GM11168 (cell line): ENCODE data around the gene S100A16.

Source experiments
- in situ Hi-C: fragments of 300-500 bp; cut with MboI; formaldehyde crosslinking; loops from one replicate; pipeline ENCODE4 v1.12.0; 2022; ENCODE audit warnings: low sequenced_read_pairs; ENCODE audit not compliant: unreplicated experiment

S100A16 gene

GRCh38 chr1:153617663-153618062, 4.7 kb upstream of the S100A16 start:
- in situ Hi-C loops = no loop called here

GRCh38 chr1:153616917-153617311, 4.0 kb upstream of the S100A16 start:
- in situ Hi-C loops = no loop called here

- in situ Hi-C loops = no loop called here
Measured at GRCh38 chr1:153616144-153616916, 3.4 kb upstream of the S100A16 start, which contains the start of gene S100A14. Gene S100A14 (minus strand): TSS chr1:153616325. CDS start chr1:153615858, 467 bp downstream.

- in situ Hi-C loops = no loop called here
Measured at GRCh38 chr1:153615406-153615805, 2.5 kb upstream of the S100A16 start.

- in situ Hi-C loops = no loop called here
Measured at GRCh38 chr1:153614906-153615305, 2.0 kb upstream of the S100A16 start.

GRCh38 chr1:153614189-153614900, 1.4 kb upstream of the S100A16 start:
- in situ Hi-C loops = no loop called here

- in situ Hi-C loops = no loop called here
Measured at GRCh38 chr1:153613406-153613805, 469 bp upstream of the S100A16 start.

GRCh38 chr1:153612111-153612754, 704 bp downstream of the S100A16 start:
- in situ Hi-C loops = no loop called here

GRCh38 chr1:153611356-153611755, 1.6 kb downstream of the S100A16 start:
- in situ Hi-C loops = no loop called here

- in situ Hi-C loops = no loop called here
Measured at GRCh38 chr1:153610811-153611301, 2.1 kb downstream of the S100A16 start.

GRCh38 chr1:153610334-153610733, 2.6 kb downstream of the S100A16 start:
- in situ Hi-C loops = no loop called here

GRCh38 chr1:153609585-153609907, 3.4 kb downstream of the S100A16 start:
- in situ Hi-C loops = no loop called here

GRCh38 chr1:153608742-153609584, 4.0 kb downstream of the S100A16 start:
- in situ Hi-C loops = no loop called here

- in situ Hi-C loops = no loop called here
Measured at GRCh38 chr1:153608089-153608682, 4.8 kb downstream of the S100A16 start.

- in situ Hi-C loops = no loop called here
Measured at GRCh38 chr1:153607381-153607780, 5.6 kb downstream of the S100A16 start.

- in situ Hi-C loops = no loop called here
Measured at GRCh38 chr1:153606194-153606593, 6.7 kb downstream of the S100A16 start.

- in situ Hi-C loops = no loop called here
Measured at GRCh38 chr1:153602749-153603148, 10.2 kb downstream of the S100A16 start.

GRCh38 chr1:153599847-153600246, 13.1 kb downstream of the S100A16 start:
- in situ Hi-C loops = no loop called here

- in situ Hi-C loops = no loop called here
Measured at GRCh38 chr1:153598309-153599172, 14.4 kb downstream of the S100A16 start.
